Keratinocyte (primary cell): ENCODE results near the gene CISD2. TPM values are rescaled to one million over a fixed set of nuclear protein-coding genes. Genes with fewer than 3 reads are reported as not detected.

Source experiments
- DNase-seq: peaks from one replicate; pipeline ENCODE4 v3.0.0-alpha.2; 2011; ENCODE audit warnings: low read depth, missing footprints, low spot score
- FAIRE-seq: peaks from 2 replicates; lab custom pipeline; 2011; peaks lifted over from hg19 to GRCh38; lab: Jason Lieb, UNC
- H2AFZ ChIP-seq: 2 replicates; pipeline ENCODE4 v1.6.0; 2012; ENCODE audit warnings: low read length, control low read depth, inconsistent platforms; ENCODE audit not compliant: control insufficient read depth
- H3K27ac ChIP-seq: 2 replicates; pipeline ENCODE4 v1.5.1; 2011; ENCODE audit warnings: low read length; ENCODE audit not compliant: control insufficient read depth, insufficient read depth
- H3K27me3 ChIP-seq: 3 replicates; pipeline ENCODE4 v1.6.0; 2011; ENCODE audit warnings: low read length; ENCODE audit not compliant: control insufficient read depth, insufficient read depth; ENCODE audit errors: extremely low read depth
- H3K36me3 ChIP-seq, 2 experiments: 2 replicates in 1 of 2; 3 replicates in 1 of 2; pipeline ENCODE4 v1.5.1; 2011; ENCODE audit warnings: low read length in 2 of 2, mild to moderate bottlenecking in 1 of 2; ENCODE audit not compliant: control insufficient read depth in 2 of 2, insufficient read depth in 2 of 2; ENCODE audit errors: extremely low read depth in 1 of 2
- H3K4me1 ChIP-seq: 3 replicates; pipeline ENCODE4 v1.5.1; 2011; ENCODE audit warnings: low read length; ENCODE audit not compliant: control insufficient read depth, insufficient read depth; ENCODE audit errors: extremely low read depth
- H3K4me2 ChIP-seq: 3 replicates; pipeline ENCODE4 v1.6.0; 2011; ENCODE audit warnings: low read depth, low read length; ENCODE audit not compliant: control insufficient read depth, insufficient read depth; ENCODE audit errors: extremely low read depth
- H3K4me3 ChIP-seq, 3 experiments: fragments of 200-600 bp in 1 of 3; sonication (generic) in 1 of 3; 2 replicates in 2 of 3; 3 replicates in 1 of 3; pipeline ENCODE4 v1.5.1; 2011 to 2016; ENCODE audit warnings: low read length in 3 of 3, mild to moderate bottlenecking in 3 of 3, control low read depth in 2 of 3, inconsistent platforms in 1 of 3, low read depth in 1 of 3, mixed read lengths in 1 of 3, mixed run types in 1 of 3, moderate library complexity in 1 of 3; ENCODE audit not compliant: control insufficient read depth in 2 of 3, insufficient read depth in 2 of 3; ENCODE audit errors: extremely low read depth in 1 of 3
- H3K79me2 ChIP-seq: 2 replicates; pipeline ENCODE4 v1.6.0; 2012; ENCODE audit warnings: low read length; ENCODE audit not compliant: control insufficient read depth, insufficient read depth
- H3K9ac ChIP-seq: 3 replicates; pipeline ENCODE4 v1.6.0; 2011; ENCODE audit warnings: low read length; ENCODE audit not compliant: control insufficient read depth, insufficient read depth; ENCODE audit errors: extremely low read depth
- H3K9me1 ChIP-seq: 3 replicates; pipeline ENCODE4 v1.6.0; 2011; ENCODE audit warnings: low read length; ENCODE audit not compliant: control insufficient read depth, insufficient read depth; ENCODE audit errors: extremely low read depth
- H3K9me3 ChIP-seq: 2 replicates; pipeline ENCODE4 v1.5.1; 2012; ENCODE audit warnings: low read depth, low read length; ENCODE audit not compliant: control insufficient read depth
- H4K20me1 ChIP-seq: 3 replicates; pipeline ENCODE4 v1.6.0; 2011; ENCODE audit warnings: low read length; ENCODE audit not compliant: control insufficient read depth, insufficient read depth; ENCODE audit errors: extremely low read depth
- EZH2 ChIP-seq: IDR thresholded peaks from one replicate; pipeline ENCODE4 v1.6.1; 2012; ENCODE audit warnings: inconsistent platforms, mild to moderate bottlenecking, low read length, moderate library complexity
- dilution Hi-C: fragments of 300-500 bp; cut with MboI; formaldehyde crosslinking; loops from one replicate; pipeline ENCODE4 v1.7.0; 2020; ENCODE audit warnings: low sequenced_read_pairs; ENCODE audit not compliant: extremely low pct_ligation_motif_present
- polyA plus RNA-seq, 5 experiments: library from polyadenylated mRNA; depleted of rRNA in 3 of 5; stranded (reverse) in 3 of 5; stranded (forward) in 1 of 5; unstranded in 1 of 5; fragments of >200 nt; gene quantifications; 1 replicate in 1 of 5; 2 replicates in 3 of 5; 3 replicates in 1 of 5; pipeline versions ENCODE4 v1.2.1 to v1.2.3, GENCODE V29; 2011 to 2012; ENCODE audit warnings: missing spikeins in 2 of 5, low read depth in 1 of 5, low replicate concordance in 1 of 5
- TF ChIP-seq, protein P1 (sequence below), 3 experiments: IDR thresholded peaks in 1 of 3; conservative IDR thresholded peaks in 1 of 3; optimal IDR thresholded peaks in 1 of 3; 2 replicates in 2 of 3; 3 replicates in 1 of 3; pipeline versions ENCODE3 to v1.5.1; 2011; ENCODE audit warnings: low read length in 3 of 3, mild to moderate bottlenecking in 3 of 3, moderate library complexity in 2 of 3, control low read depth in 1 of 3, inconsistent platforms in 1 of 3; ENCODE audit not compliant: insufficient read depth in 2 of 3; ENCODE audit errors: extremely low read depth in 1 of 3

CISD2 gene
- polyA plus RNA-seq, 1 donor (not counting 4 experiments of a cell fraction or from before 2014, with no cell fraction given) = 36.6 TPM

DNA sequence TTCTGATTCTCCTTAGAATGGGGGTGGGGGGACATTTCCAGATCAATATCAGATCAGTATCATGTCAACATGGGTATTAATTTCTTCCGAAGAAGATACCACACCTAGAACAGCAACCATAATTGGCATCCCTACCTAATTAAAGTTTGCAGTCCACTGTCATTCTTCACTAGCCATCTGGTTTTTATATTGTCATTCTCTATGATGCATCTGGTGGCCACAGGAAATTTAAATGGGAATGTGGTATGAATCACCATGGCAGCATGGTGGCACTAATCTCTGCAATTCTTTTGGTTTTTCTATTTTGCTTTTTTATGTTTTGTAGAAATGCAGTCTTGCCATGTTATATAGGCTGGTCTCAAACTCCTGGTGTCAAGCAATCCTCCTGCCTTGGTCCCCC is 24.9 kb upstream of the CISD2 start:
- Histone ChIP-seq H3K9me1 (no peaks in the 10 kb centered on the region), H3K4me1 (no peaks in the 10 kb centered on the region), H3K36me3 (no peaks in the 10 kb centered on the region), H4K20me1 (no peaks in the 10 kb centered on the region), H2AFZ (no peak overlapping the region), H3K4me3 (no peak overlapping the region), H3K27ac (no peak overlapping the region), H3K27me3 (no peaks in the 10 kb centered on the region), H3K79me2 (no peaks in the 10 kb centered on the region), H3K9ac (no peak overlapping the region), H3K9me3 (no peaks in the 10 kb centered on the region), H3K4me2 (no peak overlapping the region)
- TF ChIP-seq EZH2 = no peak
- TF ChIP-seq, protein P1, sequence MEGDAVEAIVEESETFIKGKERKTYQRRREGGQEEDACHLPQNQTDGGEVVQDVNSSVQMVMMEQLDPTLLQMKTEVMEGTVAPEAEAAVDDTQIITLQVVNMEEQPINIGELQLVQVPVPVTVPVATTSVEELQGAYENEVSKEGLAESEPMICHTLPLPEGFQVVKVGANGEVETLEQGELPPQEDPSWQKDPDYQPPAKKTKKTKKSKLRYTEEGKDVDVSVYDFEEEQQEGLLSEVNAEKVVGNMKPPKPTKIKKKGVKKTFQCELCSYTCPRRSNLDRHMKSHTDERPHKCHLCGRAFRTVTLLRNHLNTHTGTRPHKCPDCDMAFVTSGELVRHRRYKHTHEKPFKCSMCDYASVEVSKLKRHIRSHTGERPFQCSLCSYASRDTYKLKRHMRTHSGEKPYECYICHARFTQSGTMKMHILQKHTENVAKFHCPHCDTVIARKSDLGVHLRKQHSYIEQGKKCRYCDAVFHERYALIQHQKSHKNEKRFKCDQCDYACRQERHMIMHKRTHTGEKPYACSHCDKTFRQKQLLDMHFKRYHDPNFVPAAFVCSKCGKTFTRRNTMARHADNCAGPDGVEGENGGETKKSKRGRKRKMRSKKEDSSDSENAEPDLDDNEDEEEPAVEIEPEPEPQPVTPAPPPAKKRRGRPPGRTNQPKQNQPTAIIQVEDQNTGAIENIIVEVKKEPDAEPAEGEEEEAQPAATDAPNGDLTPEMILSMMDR (optimal IDR thresholded peaks at IDR 0.05 in 1 of 3, IDR thresholded peaks at IDR 0.05 in 1 of 3, conservative IDR thresholded peaks at IDR 0.05 in 1 of 3; ENCODE audit: extremely low read depth in 1 of 3, insufficient read depth in 2 of 3, low read length in 3 of 3) = no peak
- FAIRE-seq = no peak
- dilution Hi-C loops = no loop called here
- DNase-seq = no peak

DNA sequence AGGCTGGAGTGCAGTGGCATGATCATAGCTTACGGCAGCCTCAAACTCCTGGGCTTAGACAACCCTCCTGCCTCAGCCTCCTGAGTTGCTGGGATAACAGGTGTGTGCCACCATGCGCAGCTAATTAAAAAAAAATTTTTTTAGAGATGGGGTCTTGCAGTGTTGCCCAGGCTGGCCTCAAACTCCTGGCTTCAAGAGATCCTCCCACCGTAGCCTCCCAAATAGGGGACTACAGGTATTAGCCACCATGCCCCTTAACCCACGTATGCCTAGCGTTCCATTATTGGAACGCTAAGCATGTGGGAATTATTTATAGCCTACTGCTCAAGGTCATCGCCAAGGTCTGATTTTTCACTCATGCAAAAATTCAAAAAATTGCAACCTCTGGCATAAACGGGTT is 21.1 kb upstream of the CISD2 start:
- Histone ChIP-seq H3K4me2 (no peak overlapping the region), H3K27me3 (no peaks in the 10 kb centered on the region), H4K20me1 (no peaks in the 10 kb centered on the region), H3K9me3 (no peaks in the 10 kb centered on the region), H2AFZ (no peak overlapping the region), H3K9me1 (no peaks in the 10 kb centered on the region), H3K9ac (no peak overlapping the region), H3K4me1 (no peaks in the 10 kb centered on the region), H3K27ac (no peak overlapping the region), H3K79me2 (no peaks in the 10 kb centered on the region), H3K36me3 (no peaks in the 10 kb centered on the region), H3K4me3 (no peak overlapping the region)
- no peak for TF ChIP-seq EZH2
- TF ChIP-seq, protein P1 (optimal IDR thresholded peaks at IDR 0.05 in 1 of 3, IDR thresholded peaks at IDR 0.05 in 1 of 3, conservative IDR thresholded peaks at IDR 0.05 in 1 of 3; ENCODE audit: extremely low read depth in 1 of 3, insufficient read depth in 2 of 3, low read length in 3 of 3) = no peak
- DNase-seq (no peak), FAIRE-seq (no peak)
- dilution Hi-C loops = no loop called here
